Esophagus mucosa (tissue), 1 donor: ENCODE measurements around the gene NOC3L. TPM values are rescaled to one million over a fixed set of nuclear protein-coding genes. Genes with fewer than 3 reads are reported as not detected.
"Not testable (repeated sequence)": the region's sequence is repeated elsewhere in the genome, so short reads cannot be mapped to it uniquely, and the experiment has no call there.

ENCODE experiments used
- ATAC-seq: fragments of 200-7000 bp; cut with Tn5 transposase; one replicate; pipeline ENCODE4 v1.9.1; 2020
- total RNA-seq: library from RNA; stranded (reverse); gene quantifications from one replicate; pipeline ENCODE4 v1.2.4, GENCODE V29; 2023
- donor health status: DM: yes; HTN: yes; CAD: no.

NOC3L gene
- total RNA-seq, 1 donor from 2014 or later, result 11.8 TPM

GRCh38 chr10:94361171-94361794 lies 1.5 kb downstream of the NOC3L start:
- ATAC-seq, result no peak

DNA sequence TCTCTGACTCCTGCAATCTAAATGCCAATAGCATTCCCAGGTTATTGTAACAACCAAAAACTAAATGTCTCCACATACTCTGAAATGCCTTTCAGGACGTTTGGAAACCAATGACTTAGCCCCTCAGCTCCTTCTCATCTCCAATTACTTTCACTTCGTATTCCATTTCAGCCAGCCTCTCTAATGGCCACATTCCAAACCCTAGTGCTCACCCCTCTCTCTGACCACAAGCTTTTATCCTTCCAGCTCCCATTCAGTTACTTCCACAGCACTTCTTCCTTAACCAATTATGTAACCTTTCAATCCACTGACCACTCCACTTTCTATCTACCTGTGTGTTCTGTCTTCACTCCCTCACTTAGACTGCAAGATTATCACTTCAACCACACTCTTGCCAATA lies 4.3 kb downstream of the NOC3L start:
- no peak for ATAC-seq

- ATAC-seq, result no peak
Observed at GRCh38 chr10:94357193-94357592, 5.5 kb downstream of the NOC3L start.

GRCh38 chr10:94355841-94356240 lies 6.9 kb downstream of the NOC3L start:
- no peak for ATAC-seq

DNA sequence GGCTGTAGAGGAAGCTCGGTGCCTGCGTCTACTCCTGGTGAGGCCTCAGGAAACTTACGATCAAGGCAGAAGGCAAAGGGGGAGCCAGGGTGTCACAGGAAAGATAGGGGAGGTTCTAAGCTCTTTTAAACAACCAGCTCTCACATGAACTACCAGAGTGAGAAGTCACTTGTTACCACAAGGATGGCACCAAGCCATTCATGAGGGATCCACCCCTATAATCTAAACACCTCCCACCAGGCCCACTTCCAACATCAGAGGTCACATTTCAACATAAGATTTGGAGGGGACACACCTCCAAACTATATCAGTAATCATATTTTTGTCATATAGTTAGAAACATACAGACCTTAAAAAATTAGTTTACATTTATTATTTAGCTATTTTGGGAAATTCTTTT lies 9.4 kb downstream of the NOC3L start:
- no peak for ATAC-seq

DNA sequence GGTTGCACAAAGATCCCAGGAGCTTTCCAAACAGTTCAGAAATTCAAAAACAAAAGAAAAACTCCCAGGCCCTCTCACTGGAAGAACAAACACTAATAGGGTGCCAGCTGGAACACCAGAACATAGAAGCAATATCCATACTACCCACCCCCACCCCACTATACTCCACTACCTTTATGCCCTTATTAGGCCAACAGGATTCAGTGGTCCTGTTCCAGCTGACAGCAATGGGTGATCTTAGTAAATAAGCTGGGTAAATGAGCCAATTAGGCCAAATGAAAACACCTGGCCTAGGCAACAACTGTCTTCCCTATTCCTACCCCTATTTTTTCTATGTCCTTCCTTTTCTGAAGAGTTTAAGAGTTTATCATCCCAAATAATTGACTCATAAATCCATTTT lies 11.7 kb downstream of the NOC3L start:
- no peak for ATAC-seq

DNA sequence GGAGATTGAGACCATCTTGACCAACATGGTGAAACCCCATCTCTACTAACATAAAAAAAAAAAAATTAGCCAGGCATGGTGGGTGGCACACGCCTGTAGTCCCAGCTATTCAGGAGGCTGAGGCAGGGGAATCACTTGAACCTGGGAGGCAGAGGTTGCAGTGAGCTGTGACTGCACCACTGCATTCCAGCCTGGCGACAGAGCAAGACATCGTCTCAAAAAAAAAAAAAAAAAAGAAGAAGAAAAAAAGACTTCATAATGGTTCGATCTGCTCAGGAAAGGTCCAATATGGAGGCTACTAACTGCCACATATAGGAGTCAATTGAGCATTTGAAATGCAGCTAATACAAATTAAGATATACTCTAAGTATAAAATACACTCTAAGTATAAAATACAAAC lies 12.2 kb downstream of the NOC3L start:
- ATAC-seq, result not testable (repeated sequence)

- ATAC-seq, result no peak
Observed at GRCh38 chr10:94349327-94349726, 13.4 kb downstream of the NOC3L start.

GRCh38 chr10:94344522-94345122 lies 18.1 kb downstream of the NOC3L start:
- ATAC-seq, result no peak

DNA sequence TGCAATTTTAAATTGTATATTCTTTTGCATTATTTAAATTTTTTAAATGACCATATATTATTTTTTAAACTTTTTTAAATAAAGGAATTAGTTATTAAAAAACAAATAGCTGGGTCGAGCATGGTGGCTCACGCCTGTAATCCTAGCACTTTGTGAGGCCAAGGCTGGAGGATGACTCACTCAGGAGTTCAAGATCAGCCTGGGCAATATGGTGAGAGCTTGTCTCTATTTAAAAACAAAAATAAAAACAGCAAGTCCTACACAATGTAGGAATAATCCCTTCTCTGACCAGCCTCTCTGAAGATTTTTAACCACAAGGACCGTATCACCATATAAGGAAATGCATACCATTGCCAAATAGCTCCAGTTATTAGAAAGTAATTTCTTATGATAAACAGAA lies 19.6 kb downstream of the NOC3L start:
- no peak for ATAC-seq

DNA sequence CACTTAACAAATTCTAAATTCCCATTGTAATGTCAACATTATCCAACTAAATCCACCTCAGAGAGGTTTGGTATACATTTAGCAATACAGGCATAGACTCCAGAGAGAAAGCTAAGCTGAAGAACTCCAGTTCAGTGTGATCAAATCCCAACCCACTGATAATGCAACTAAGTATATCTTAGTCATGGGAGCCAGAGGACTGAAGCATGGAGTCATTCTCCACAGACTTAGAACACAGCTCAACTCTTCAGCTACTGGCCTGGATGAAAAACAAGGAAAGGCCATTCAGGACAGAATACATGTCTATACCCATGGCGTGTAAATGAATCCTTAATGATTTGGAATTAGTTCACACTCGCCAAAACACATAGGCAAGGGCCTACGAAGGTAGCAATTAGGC lies 27.9 kb downstream of the NOC3L start:
- no peak for ATAC-seq

DNA sequence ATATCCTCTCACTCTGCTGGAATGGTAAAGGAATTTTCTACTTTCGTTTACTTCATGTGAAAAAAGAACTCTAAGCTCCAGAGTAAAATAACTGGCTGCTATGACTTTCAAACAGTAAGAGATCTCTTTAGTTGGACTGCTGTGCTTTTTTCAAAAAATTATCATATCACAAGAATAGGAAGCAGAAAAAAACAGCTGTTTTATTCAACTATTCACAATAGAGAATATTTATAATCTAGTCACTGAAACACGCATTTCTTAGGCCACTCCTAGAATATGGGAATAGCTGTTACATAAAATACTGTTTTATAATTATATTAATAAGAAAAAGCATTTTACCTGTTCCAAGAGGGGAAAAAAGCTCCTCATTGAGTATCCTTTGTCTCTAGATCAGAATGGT lies 29.7 kb downstream of the NOC3L start:
- no peak for ATAC-seq

- no peak for ATAC-seq
Observed at GRCh38 chr10:94328613-94329012, 34.1 kb downstream of the NOC3L start.

GRCh38 chr10:94327649-94328048 lies 35.1 kb downstream of the NOC3L start:
- no peak for ATAC-seq

DNA sequence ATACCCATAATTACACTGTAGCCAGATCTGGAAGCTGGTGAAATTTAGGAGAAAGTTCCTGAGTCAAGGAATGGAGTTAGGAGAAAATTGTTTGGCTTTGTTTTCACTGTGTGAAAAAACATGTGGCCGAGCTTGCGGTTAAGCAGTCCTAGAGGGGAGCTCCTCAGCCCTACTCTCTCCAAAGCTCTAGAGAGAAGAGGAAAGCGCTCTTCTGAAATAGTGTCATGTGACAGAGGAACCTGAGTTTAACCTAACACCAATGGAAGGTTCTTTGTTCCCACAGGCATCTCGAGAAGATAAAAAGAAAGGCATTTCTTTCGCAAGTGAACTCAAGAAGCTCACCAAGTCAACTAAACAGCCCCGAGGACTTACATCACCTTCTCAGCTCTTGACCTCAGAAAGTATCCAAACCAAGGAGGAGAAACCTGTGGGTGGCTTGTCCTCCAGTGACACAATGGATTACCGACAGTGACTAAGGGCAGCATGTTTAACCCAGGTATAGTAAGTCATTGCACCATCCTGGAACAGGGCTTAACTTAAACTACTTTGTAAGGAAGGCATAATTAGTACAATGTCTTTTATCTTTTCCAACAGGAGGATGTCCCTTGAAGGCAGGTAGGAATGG lies 38.0 kb downstream of the NOC3L start:
- peak; percentile 72 for ATAC-seq

DNA sequence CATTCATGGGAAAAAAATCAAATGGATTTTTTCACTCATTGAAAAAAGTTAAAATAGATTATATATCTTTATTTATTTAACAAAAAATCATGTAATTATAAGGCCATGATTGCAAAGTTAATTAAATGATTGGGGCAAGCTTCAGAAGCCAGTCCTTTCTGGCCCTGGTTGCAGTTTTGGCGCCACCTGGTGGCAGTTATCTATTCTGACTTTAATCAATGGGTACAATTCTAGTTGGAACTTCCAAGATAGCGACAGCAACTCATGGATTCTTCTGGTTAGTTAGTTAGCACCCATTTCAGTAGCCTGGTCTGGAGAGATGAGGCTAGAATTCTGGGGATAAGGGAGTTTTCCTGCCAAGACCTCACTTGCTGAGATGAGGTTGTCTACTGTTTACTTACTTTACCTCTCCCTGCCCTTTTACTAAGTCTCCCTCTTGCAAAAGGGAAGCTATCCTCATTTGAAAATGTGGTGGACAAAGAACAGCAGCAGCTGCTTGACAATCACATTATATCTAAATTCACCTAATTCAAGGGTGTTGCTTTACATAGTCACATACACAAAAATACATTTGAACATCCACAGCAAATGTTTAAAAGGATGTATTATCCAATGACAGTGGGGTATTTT lies 42.3 kb downstream of the NOC3L start:
- peak; percentile 47 for ATAC-seq

DNA sequence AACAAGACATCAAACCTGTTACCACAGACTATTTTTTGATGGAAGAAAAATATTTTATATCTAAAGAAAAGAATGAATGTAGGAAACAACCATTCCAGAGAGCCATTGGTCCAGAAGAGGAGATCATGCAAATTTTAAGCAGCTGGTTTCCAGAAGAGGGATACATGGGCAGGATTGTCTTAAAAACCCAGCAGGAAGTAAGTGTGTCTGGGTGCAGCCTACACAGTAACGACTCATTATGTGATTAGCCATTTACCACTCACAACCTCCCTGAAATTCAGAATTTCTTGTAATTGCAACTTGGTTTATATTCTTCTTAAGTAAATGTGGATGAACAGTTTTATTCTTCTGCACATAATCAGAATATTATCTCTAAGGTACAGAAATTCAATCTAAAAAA lies 46.2 kb downstream of the NOC3L start:
- no peak for ATAC-seq

GRCh38 chr10:94315975-94316464 lies 46.7 kb downstream of the NOC3L start:
- no peak for ATAC-seq

GRCh38 chr10:94315024-94315451 lies 47.7 kb downstream of the NOC3L start:
- ATAC-seq, result no peak

GRCh38 chr10:94310369-94310768 lies 52.4 kb downstream of the NOC3L start:
- ATAC-seq, result no peak

DNA sequence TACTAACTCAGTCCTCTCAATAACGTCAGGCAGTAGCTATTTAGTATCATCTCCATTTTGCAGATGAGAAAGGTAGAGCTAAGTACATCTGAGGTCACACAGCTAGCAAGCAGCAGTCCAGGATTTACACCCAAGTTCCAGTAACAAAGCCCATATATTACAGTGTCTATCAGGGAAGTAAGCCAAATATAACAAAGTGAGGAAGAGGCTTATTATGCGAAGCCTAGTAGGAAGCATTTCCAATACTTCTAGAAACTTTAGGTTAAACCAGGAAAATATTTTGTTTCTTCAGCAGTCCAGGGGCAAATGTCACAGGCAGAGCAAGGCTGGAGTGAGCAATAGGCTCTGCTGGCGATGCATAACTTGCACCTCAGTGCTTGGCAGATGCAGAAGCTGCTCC lies 53.9 kb downstream of the NOC3L start:
- no peak for ATAC-seq

- ATAC-seq, result no peak
Observed at GRCh38 chr10:94307046-94307615, 55.6 kb downstream of the NOC3L start.

DNA sequence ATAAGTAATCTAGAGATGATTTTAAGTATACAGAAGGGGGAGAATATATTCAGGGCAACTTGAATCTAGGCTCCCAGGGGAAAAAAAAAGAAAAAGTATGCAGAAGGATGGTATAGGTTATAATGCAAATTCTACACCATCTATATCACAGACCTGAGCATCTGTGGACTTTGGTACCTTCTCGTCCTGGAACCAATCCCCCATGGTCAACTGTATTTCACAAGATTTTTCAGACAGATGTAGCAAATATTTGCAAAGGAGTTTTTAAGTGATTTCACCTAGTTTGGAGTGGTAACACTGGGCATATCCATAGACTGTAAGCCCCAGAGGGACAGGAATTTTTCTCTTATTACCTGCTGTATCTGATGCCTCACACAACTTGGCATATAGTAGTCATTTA lies 58.8 kb downstream of the NOC3L start:
- no peak for ATAC-seq
